Measurements from ENCODE around the gene CREG1.

Gene CREG1

GRCh38 chr1:167543199-167543990 lies 10.2 kb downstream of the CREG1 start:
- no peak for DNase-seq (ENCODE audit: low read depth)
- no peak for TF ChIP-seq CTCF (IDR thresholded peaks at IDR 0.05; ENCODE audit: low read length, missing control alignments)
- H3K4me3 ChIP-seq (replicated peaks; ENCODE audit: low read depth, low read length): no peak overlapping the region

GRCh38 chr1:167542109-167543032 lies 11.2 kb downstream of the CREG1 start:
- no peak overlapping the region for H3K4me3 ChIP-seq (replicated peaks; ENCODE audit: low read depth, low read length)
- no peak for TF ChIP-seq CTCF (IDR thresholded peaks at IDR 0.05; ENCODE audit: low read length, missing control alignments)
- DNase-seq (ENCODE audit: low read depth): no peak

GRCh38 chr1:167541610-167542009 lies 12.0 kb downstream of the CREG1 start:
- no peak for TF ChIP-seq CTCF (IDR thresholded peaks at IDR 0.05; ENCODE audit: low read length, missing control alignments)
- peak; percentile 56 for DNase-seq (ENCODE audit: low read depth)
- no peak overlapping the region for H3K4me3 ChIP-seq (replicated peaks; ENCODE audit: low read depth, low read length)

GRCh38 chr1:167541003-167541402 lies 12.6 kb downstream of the CREG1 start:
- DNase-seq (ENCODE audit: low read depth): peak; percentile 28
- no peak overlapping the region for H3K4me3 ChIP-seq (replicated peaks; ENCODE audit: low read depth, low read length)
- no peak for TF ChIP-seq CTCF (IDR thresholded peaks at IDR 0.05; ENCODE audit: low read length, missing control alignments)

GRCh38 chr1:167538657-167539056 lies 14.9 kb downstream of the CREG1 start:
- peak; percentile 9 for DNase-seq (ENCODE audit: low read depth)
- no peak overlapping the region for H3K4me3 ChIP-seq (replicated peaks; ENCODE audit: low read depth, low read length)
- peak; percentile 6 for TF ChIP-seq CTCF (IDR thresholded peaks at IDR 0.05; ENCODE audit: low read length, missing control alignments)

GRCh38 chr1:167533851-167534300 lies 19.7 kb downstream of the CREG1 start:
- DNase-seq (ENCODE audit: low read depth): peak; percentile 75
- TF ChIP-seq CTCF (IDR thresholded peaks at IDR 0.05; ENCODE audit: low read length, missing control alignments): peak; percentile 90
- H3K4me3 ChIP-seq (replicated peaks; ENCODE audit: low read depth, low read length): no peak overlapping the region

All from fibroblast of pulmonary artery (primary cell).